HG03060 (cell line): ENCODE data around the gene PSME1.
A peak's percentile ranks its signal among the peaks of the same experiment; 100 is the strongest.

Experiments
- ATAC-seq: cut with Tn5 transposase; IDR thresholded peaks from one replicate; pipeline ENCODE4 v1.9.1; 2021; ENCODE audit warnings: low read depth, moderate number of reproducible peaks; ENCODE audit not compliant: unreplicated experiment

The PSME1 gene

DNA sequence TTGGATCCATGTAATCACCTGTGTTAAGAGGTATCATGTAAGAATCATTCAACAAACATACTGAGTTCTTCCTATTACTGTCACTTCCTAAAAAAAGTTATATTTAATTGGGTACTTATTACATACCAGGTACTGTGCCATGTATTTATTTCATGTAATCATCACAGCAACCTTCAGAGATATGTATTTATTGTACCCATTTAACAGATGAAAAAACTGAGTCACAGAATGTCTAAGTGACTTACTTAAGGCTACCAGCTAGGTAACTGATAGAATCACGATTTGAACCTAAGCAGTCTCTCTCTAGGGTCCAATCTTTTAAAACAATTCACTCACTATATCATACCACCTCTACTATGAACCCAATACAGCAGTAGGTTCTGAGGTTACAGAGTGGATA, 8.5 kb downstream of the PSME1 start:
- ATAC-seq: no peak

- ATAC-seq: no peak
Observed at GRCh38 chr14:24145219-24145618, 9.2 kb downstream of the PSME1 start.

DNA sequence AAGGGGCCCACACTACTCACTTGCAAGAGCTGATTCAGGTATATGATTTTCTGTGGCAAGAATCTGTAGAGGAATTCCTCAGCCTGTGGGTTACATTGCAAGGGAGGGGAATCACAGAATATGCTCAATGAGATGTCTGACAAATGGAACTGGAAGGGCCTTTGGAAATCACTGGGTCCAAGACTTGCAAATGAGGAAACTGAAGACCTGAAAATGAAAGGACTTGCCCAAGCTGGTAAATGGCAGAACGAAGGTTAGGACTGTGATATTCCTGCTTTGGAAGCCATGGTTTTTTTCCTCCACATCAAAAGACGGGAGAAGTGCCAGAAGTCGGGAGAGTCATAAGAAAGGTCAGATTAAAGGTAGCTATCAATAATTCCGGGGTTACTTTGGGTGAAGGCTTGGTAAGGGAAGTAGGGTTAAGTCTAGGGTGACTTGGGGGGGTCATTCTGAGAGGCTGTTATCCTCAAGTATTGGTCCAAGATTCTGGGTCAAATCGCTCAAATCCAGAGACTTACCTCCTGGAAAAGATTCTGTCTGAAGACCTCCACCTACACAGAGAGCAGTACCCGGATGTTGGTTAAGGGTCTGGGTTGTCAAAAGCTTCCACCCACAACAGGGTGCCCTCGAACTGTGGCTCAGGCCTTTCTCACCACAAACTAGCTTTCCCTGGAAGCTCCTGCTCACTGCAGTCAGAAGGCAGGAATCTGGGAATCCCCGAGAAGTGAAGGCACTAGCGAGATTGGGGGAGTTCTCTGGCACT, 9.9 kb downstream of the PSME1 start:
- no peak for ATAC-seq

GRCh38 chr14:24146453-24146977, 10.5 kb downstream of the PSME1 start, which contains the start of gene PSME2:
Gene PSME2 (minus strand): TSS chr14:24146610. CDS start chr14:24146581, 29 bp downstream.
- ATAC-seq: peak; percentile 50

GRCh38 chr14:24146978-24147760, 11.2 kb downstream of the PSME1 start, which contains the start of gene RNF31:
Gene RNF31 (plus strand): TSS chr14:24147498. CDS start chr14:24147699, 201 bp downstream.
- ATAC-seq: peak; percentile 56

DNA sequence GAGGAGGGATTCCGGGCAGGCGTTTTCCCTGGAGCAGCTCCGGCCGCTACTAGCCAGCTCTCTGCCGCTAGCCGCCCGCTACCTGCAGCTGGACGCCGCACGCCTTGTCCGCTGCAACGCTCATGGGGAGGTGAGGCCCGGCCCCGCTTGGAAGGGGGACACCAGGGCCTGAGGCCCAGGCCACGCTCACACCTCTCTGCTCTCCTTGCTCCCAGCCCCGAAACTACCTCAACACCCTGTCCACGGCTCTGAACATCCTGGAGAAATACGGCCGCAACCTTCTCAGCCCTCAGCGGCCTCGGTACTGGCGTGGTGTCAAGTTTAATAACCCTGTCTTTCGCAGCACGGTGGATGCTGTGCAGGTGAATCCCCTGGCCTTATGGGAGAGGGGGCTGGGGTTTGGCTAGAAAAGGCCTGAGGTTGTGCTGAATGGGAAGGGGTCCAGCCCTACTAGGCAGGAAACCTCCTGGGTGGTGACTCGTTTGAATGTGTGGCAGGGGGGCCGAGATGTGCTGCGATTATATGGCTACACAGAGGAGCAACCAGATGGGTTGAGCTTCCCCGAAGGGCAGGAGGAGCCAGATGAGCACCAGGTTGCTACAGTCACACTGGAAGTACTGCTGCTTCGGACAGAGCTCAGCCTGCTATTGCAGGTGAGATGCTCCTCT, 11.9 kb downstream of the PSME1 start:
- ATAC-seq: no peak

DNA sequence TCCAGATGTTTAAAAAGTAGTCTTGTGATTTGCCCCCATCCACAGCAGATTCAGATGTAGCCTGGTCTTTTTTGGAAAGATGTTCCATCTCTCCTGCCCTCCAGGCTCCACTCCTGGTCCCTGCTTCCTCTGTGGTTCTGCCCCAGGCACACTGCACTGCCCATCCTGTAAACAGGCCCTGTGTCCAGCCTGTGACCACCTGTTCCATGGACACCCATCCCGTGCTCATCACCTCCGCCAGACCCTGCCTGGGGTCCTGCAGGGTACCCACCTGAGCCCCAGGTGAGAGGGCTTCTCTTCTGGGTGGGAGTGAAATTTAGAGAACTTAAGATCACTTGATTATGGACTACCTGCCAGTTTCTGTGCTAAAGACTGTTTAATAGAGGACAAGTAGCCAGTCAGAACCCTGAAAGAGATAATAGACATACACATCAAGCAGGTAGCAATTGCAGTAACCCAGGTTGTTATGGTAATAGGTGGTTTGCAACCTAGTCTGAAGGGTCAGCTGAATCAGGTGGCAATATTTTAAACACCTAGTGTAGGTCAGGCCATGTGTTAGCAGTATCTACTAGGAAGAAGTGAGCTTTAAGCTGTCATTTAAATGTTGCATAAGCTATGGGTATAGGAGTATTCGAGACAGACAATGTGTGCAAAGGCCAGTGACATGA, 13.4 kb downstream of the PSME1 start:
- ATAC-seq: no peak

GRCh38 chr14:24150061-24150460, 14.1 kb downstream of the PSME1 start:
- ATAC-seq: no peak

DNA sequence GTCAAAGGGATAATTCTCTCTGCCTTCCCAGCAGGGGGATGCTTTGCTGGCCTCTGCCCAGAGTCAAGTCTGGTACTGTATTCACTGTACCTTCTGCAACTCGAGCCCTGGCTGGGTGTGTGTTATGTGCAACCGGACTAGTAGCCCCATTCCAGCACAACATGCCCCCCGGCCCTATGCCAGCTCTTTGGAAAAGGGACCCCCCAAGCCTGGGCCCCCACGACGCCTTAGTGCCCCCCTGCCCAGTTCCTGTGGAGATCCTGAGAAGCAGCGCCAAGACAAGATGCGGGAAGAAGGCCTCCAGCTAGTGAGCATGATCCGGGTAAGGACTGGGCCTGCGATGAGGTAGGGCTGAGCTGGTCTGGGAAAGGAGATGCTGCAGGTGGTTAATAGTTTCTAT, 14.6 kb downstream of the PSME1 start:
- no peak for ATAC-seq

DNA sequence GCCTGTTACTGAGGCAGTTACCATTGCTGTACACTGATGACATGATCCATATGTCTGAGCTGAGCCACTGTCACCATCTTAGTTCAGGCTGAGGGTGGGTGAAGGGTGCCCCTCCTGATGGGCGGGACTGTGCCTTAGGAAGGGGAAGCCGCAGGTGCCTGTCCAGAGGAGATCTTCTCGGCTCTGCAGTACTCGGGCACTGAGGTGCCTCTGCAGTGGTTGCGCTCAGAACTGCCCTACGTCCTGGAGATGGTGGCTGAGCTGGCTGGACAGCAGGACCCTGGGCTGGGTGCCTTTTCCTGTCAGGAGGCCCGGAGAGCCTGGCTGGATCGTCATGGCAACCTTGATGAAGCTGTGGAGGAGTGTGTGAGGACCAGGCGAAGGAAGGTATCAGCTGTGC, 15.0 kb downstream of the PSME1 start:
- ATAC-seq: no peak

- ATAC-seq: no peak
Observed at GRCh38 chr14:24151404-24152080, 15.5 kb downstream of the PSME1 start.

DNA sequence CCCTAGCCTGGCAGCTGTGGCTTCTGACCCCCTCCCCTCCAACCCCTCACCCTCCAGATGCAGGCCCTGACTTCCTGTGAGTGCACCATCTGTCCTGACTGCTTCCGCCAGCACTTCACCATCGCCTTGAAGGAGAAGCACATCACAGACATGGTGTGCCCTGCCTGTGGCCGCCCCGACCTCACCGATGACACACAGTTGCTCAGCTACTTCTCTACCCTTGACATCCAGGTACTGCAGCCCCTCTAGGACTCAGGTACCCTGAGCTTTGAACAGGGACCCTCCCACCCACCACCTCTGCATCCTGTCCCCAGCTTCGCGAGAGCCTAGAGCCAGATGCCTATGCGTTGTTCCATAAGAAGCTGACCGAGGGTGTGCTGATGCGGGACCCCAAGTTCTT, 19.1 kb downstream of the PSME1 start:
- ATAC-seq: no peak

- no peak for ATAC-seq
Observed at GRCh38 chr14:24156840-24157239, 20.8 kb downstream of the PSME1 start.

GRCh38 chr14:24157331-24157730, 21.3 kb downstream of the PSME1 start:
- ATAC-seq: no peak

DNA sequence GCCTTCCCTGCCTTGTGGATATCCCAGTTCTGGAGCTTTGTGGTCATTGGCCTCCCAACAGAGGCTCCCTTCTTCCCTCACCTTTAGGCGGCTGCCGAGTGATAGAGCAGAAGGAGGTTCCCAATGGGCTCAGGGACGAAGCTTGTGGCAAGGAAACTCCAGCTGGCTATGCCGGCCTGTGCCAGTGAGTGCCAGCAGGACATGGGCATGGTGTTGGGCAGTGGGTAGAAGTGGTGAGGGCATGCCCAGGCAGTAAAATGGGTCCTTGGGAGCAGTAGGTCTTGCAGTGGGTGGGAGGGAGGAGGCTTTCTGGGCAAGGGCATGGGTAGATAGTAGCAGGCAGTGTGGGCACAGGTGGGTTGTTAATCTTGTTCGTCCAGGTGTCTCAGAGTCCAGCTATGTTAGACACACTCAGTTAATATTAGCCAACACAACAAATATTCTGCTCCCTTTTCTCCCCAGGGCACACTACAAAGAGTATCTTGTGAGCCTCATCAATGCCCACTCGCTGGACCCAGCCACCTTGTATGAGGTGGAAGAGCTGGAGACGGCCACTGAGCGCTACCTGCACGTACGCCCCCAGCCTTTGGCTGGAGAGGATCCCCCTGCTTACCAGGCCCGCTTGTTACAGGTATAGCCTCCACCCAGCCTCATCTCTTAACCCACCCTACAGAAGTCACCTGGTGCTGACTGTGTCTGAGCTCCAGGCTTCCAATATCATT, 23.9 kb downstream of the PSME1 start:
- ATAC-seq: no peak

DNA sequence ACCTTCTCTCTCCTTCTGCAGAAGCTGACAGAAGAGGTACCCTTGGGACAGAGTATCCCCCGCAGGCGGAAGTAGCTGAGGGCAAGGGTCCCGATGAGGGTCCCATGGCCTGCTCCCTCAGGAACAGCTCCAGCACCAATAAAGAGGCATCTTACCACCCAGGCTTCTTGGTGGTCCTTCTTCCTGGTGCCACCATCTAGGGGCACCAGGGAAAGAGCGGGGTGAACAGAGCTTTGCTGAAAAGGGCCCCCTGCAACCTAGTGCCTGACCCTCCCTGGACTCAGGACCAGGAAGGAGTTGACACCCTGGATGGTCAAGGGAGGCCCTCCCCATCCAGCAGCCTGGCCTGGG, 24.5 kb downstream of the PSME1 start:
- ATAC-seq: no peak

DNA sequence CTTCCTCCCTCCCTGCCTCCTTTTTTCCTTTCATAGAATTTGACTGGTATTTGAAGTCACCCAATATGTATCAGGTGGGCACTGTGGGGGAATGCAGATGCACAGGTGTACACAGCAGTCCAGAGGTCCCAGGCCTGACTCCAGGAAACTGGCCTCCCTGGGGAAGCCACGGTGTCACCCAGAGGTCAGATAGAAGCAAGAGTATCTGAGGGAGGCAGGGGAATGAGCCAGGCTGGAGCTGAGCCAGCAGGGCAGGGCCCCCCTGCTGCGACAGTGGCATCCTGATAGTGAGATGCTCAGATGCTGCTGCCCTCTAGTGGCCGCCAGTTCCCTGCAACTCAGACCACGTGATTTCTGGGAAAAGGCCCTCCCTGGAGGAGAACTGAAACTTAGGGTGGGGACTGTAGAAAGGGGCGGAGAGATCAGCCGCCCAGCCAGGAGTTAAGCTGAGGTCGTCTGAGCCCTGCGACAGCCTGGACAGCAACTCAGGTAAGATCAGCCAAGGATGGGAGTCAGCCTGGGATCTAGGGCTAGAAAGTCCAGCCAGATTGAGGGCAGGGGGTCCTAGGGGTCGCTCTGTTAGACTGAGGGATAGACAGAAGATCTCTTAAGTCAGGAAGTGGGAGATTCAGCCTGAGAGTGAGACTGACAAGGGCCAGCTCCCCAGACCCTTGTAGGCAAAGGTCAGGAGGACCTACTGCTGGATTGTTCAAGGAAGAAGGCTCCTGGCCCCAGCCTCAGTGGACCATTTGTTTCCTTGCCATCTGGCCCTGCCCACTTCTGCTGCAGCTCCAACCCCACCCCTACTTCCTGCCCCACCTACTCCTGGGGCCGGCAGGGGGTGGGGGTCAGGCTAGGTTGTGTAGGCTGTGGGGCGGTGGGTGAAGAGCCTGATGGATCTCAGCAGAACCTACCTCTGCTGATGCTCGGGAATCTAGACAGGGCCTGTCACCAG, 25.1 kb downstream of the PSME1 start, which contains the start of gene IRF9:
Gene IRF9, plus strand, starts transcription at position 416 of the 955 bp plus-strand sequence. CDS start 880 bp downstream, outside the sequence.
- peak; percentile 59 for ATAC-seq

DNA sequence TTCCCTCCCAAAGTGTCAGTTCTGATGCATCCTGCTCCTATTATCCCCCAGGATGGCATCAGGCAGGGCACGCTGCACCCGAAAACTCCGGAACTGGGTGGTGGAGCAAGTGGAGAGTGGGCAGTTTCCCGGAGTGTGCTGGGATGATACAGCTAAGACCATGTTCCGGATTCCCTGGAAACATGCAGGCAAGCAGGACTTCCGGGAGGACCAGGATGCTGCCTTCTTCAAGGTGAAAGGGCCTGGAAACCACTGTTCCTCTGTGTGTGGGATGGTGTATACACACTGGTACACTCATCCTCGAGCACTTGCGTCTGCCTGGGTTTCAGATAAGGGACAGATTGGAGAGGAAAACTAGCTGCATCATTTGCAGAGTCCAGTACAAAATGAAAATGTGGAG, 26.1 kb downstream of the PSME1 start:
- no peak for ATAC-seq
